Left lung (tissue), 10 donors: Measurements from ENCODE around the gene NMT2. TPM values are rescaled to one million over a fixed set of nuclear protein-coding genes. Genes with fewer than 3 reads are reported as not detected.
"Not testable (repeated sequence)": the region's sequence is repeated elsewhere in the genome, so short reads cannot be mapped to it uniquely, and the experiment has no call there.

ENCODE experiments used
- ATAC-seq: fragments of 200-7000 bp; cut with Tn5 transposase; one replicate; pipeline ENCODE4 v1.9.1; 2020; ENCODE audit warnings: moderate library complexity
- DNase-seq, 4 donors: peaks; one replicate each; pipeline ENCODE4 v3.0.0-alpha.2; 2013 to 2020
- H3K27ac ChIP-seq, 2 donors: fragments of 200-600 bp; sonication (generic) in 1 of 2; one replicate each; pipeline versions ENCODE4 v1.5.0 to v1.8.0; 2020 to 2021
- H3K27me3 ChIP-seq, 2 donors: fragments of 200-600 bp; sonication (generic) in 1 of 2; one replicate each; pipeline versions ENCODE4 v1.5.0 to v1.8.0; 2020 to 2021
- H3K36me3 ChIP-seq, 2 donors: fragments of 200-600 bp; sonication (generic) in 1 of 2; one replicate each; pipeline versions ENCODE4 v1.5.0 to v1.8.0; 2020 to 2021
- H3K4me1 ChIP-seq, 2 donors: fragments of 200-600 bp; one replicate each; pipeline ENCODE4 v1.8.0; 2021
- H3K4me3 ChIP-seq, 2 donors: fragments of 200-600 bp; sonication (generic) in 1 of 2; one replicate each; pipeline versions ENCODE4 v1.5.0 to v1.8.0; 2020 to 2021; ENCODE audit warnings: mild to moderate bottlenecking in 1 of 2
- H3K9me3 ChIP-seq, 2 donors: fragments of 200-600 bp; sonication (generic) in 1 of 2; one replicate each; pipeline versions ENCODE4 v1.5.0 to v1.8.0; 2020 to 2021
- CTCF ChIP-seq, 2 donors: fragments of 200-600 bp; sonication (generic) in 1 of 2; IDR thresholded peaks; one replicate each; pipeline versions ENCODE4 v1.5.0 to v1.8.0; 2021; ENCODE audit warnings: antibody characterized with exemption in 2 of 2
- intact Hi-C, 2 donors: fragments of 100-400 bp; cut with DNase I; formaldehyde crosslinking; loops; one replicate each; pipeline versions ENCODE4 v1.11.2 to v1.14.2; 2022
- polyA plus RNA-seq, 6 donors: library from polyadenylated mRNA; unstranded; fragments of 120-200 nt; gene quantifications; one replicate each; pipeline ENCODE4 v1.2.1, GENCODE V29; 2013; ENCODE audit not compliant: insufficient read length in 6 of 6
- total RNA-seq, 2 donors: library from RNA; stranded (reverse); fragmentation: NEBNext Ultra II Directional; extraction: Animal tissue kit (Norgen Biotek cat#: 25700); gene quantifications; one replicate each; pipeline ENCODE4 v1.2.1, GENCODE V29; 2021
- donor health status: DM: no; HTN: yes; CAD: no.
- donor health status: DM: no; HTN: no; CAD: no.

The NMT2 gene
- total and polyA plus RNA-seq, 8 donors = 9.2 to 38.5 (median 34.7) TPM

- no peak for DNase-seq
These were observed 34.1 kb upstream of the NMT2 start for GRCh38 chr10:15202639-15203038.

GRCh38 chr10:15202301-15202621 lies 33.8 kb upstream of the NMT2 start:
- H3K9me3 ChIP-seq, H3K4me3 ChIP-seq, intact Hi-C loops, H3K36me3 ChIP-seq, H3K4me1 ChIP-seq, DNase-seq, H3K27ac ChIP-seq, ATAC-seq: not testable (repeated sequence)
- H3K27me3 ChIP-seq = peaks cover 0 to 22% of the 10 kb centered on the region in 2 donors

More at GRCh38 chr10:15202639-15203038, 34.1 kb upstream of the NMT2 start:
- intact Hi-C loops = no loop called here
- H3K9me3 ChIP-seq = no peaks in the 10 kb centered on the region
- peaks cover 0 to 20% of the 10 kb centered on the region in 2 donors for H3K27me3 ChIP-seq
- ATAC-seq = no peak
- H3K4me3 ChIP-seq = no peak overlapping the region
- peaks cover 0 to 4% of the 10 kb centered on the region in 2 donors for H3K4me1 ChIP-seq
- no peaks in the 10 kb centered on the region for H3K36me3 ChIP-seq
- TF ChIP-seq CTCF (IDR thresholded peaks at IDR 0.05) = no peak
- no peak overlapping the region for H3K27ac ChIP-seq

- TF ChIP-seq CTCF (IDR thresholded peaks at IDR 0.05) = no peak
- ATAC-seq (no peak), DNase-seq (no peak)
- Histone ChIP-seq H3K4me3 (no peak overlapping the region), H3K4me1 (peaks cover 0 to 4% of the 10 kb centered on the region in 2 donors), H3K27me3 (peaks cover 0 to 22% of the 10 kb centered on the region in 2 donors), H3K27ac (no peak overlapping the region), H3K36me3 (no peaks in the 10 kb centered on the region), H3K9me3 (no peaks in the 10 kb centered on the region)
- intact Hi-C loops = no loop called here
These were observed 33.3 kb upstream of the NMT2 start for GRCh38 chr10:15201589-15202300.

GRCh38 chr10:15200626-15201025 lies 32.1 kb upstream of the NMT2 start:
- DNase-seq = no peak

GRCh38 chr10:15197911-15198310 lies 29.4 kb upstream of the NMT2 start:
- Histone ChIP-seq H3K4me1 (peaks cover 0 to 9% of the 10 kb centered on the region in 2 donors), H3K27me3 (peaks cover 0 to 22% of the 10 kb centered on the region in 2 donors), H3K36me3 (no peaks in the 10 kb centered on the region), H3K27ac (no peak overlapping the region), H3K9me3 (peaks cover 0 to 3% of the 10 kb centered on the region in 2 donors), H3K4me3 (no peak overlapping the region)
- TF ChIP-seq CTCF (IDR thresholded peaks at IDR 0.05) = no peak
- intact Hi-C loops = no loop called here
- DNase-seq = no peak
- ATAC-seq = no peak

More at GRCh38 chr10:15200626-15201025, 32.1 kb upstream of the NMT2 start:
- intact Hi-C loops = no loop called here
- H3K27ac ChIP-seq = no peak overlapping the region
- peaks cover 0 to 22% of the 10 kb centered on the region in 2 donors for H3K27me3 ChIP-seq
- H3K4me1 ChIP-seq = peaks cover 0 to 9% of the 10 kb centered on the region in 2 donors
- TF ChIP-seq CTCF (IDR thresholded peaks at IDR 0.05) = no peak
- H3K36me3 ChIP-seq = no peaks in the 10 kb centered on the region
- no peaks in the 10 kb centered on the region for H3K9me3 ChIP-seq
- ATAC-seq = peak; percentile 60
- no peak overlapping the region for H3K4me3 ChIP-seq

- no peaks in the 10 kb centered on the region for H3K36me3 ChIP-seq
- ATAC-seq (no peak), DNase-seq (no peak)
- no peak for TF ChIP-seq CTCF (IDR thresholded peaks at IDR 0.05)
- H3K4me3 ChIP-seq = no peak overlapping the region
- peaks cover 0 to 3% of the 10 kb centered on the region in 2 donors for H3K9me3 ChIP-seq
- H3K4me1 ChIP-seq = peaks cover 0 to 9% of the 10 kb centered on the region in 2 donors
- H3K27me3 ChIP-seq = peaks cover 0 to 22% of the 10 kb centered on the region in 2 donors
- no peak overlapping the region for H3K27ac ChIP-seq
- intact Hi-C loops = no loop called here
These were observed 28.8 kb upstream of the NMT2 start for GRCh38 chr10:15197276-15197675.
